HG03045 (cell line): ENCODE results near the gene B3GNT4.
"Not testable (repeated sequence)": the region's sequence is repeated elsewhere in the genome, so short reads cannot be mapped to it uniquely, and the experiment has no call there.

Source experiments
- ATAC-seq: cut with Tn5 transposase; IDR thresholded peaks from one replicate; pipeline ENCODE4 v1.9.1; 2021; ENCODE audit warnings: mild to moderate bottlenecking, moderate library complexity; ENCODE audit not compliant: unreplicated experiment

The B3GNT4 gene

DNA sequence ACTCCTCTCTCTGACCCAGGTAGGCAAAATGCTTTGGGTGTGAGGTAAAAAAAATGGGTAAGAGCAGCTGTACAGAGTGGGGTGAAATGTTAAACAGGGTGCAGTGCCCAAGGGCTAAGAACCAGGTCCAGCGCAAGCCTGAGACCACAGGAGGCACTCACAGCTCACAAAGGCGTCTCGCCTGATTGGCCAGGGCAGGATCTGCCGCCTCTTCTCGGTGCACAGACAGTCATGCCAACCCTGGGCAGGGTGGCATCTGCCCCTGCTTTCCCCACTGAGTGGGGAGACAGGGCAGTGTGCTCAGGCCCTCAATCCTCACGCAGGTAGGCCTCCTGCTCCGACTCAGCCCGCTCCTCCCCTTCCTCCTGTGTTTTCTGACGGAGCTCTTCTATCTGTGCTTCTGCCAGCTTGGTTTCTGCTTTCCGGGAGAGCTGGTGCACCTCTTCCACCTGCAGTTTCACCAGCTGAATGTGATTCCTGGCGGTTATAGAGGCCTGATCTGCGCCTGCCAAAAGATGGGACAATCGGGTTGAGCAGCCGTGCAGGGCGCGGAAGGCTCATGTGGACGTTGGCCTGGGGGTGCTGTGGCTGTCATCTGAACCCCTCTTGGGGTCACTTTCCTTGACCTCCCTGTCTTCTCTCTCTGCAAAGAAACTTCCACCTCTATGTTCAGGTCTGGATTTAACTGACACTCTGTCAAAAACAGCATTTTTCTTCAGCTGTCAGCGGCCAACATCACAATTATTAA, 4.7 kb downstream of the B3GNT4 start:
- no peak for ATAC-seq

DNA sequence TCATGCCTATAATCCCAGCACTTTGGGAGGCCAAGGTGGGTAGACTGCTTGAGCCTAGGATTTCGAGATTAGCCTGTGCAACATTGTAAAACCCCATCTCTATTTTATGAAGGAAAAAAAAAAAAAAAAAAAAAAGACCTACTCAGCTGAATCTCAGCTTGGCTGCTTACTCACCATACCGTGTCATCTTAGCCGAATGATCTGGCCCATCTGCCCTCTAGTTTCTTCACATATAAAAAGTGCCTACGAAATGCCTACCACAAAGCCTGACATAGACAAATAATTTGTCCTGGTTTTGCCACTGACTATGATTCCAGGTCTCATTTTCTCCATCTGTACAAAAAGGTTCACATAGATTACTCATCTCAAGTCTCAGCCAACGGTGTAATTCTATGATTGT, 12.3 kb downstream of the B3GNT4 start:
- ATAC-seq: no peak

DNA sequence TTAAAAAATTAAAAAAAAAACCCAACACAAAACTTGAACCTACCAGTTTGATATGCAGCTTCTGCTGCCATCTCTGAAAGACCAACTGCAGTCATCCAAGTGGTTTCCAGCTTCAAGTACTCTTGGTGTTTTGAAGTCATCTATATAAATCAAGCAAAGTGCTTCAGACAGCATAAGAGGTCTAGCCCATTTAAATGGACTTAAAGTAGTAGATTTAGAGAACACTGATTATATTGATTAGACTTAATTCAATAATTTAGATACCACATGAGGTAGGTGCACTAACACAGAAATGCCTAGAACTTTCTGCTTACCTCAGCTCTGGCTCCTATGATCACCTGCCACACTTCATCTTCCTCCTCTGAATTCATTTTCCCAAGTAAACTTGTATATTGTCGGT, 12.9 kb downstream of the B3GNT4 start:
- no peak for ATAC-seq

GRCh38 chr12:122225683-122226365, 22.3 kb downstream of the B3GNT4 start, which contains the start of gene DIABLO:
Gene DIABLO, minus strand, starts transcription at chr12:122226052. Its CDS starts 38 bp downstream, at chr12:122226014.
- ATAC-seq: peak; percentile 89

GRCh38 chr12:122226366-122227125, 23.0 kb downstream of the B3GNT4 start:
- peak; percentile 46 for ATAC-seq

GRCh38 chr12:122227341-122227740, 23.8 kb downstream of the B3GNT4 start:
- ATAC-seq: no peak

- no peak for ATAC-seq
Observed at GRCh38 chr12:122228092-122228491, 24.6 kb downstream of the B3GNT4 start.

GRCh38 chr12:122230798-122231197, 27.3 kb downstream of the B3GNT4 start:
- ATAC-seq: no peak

DNA sequence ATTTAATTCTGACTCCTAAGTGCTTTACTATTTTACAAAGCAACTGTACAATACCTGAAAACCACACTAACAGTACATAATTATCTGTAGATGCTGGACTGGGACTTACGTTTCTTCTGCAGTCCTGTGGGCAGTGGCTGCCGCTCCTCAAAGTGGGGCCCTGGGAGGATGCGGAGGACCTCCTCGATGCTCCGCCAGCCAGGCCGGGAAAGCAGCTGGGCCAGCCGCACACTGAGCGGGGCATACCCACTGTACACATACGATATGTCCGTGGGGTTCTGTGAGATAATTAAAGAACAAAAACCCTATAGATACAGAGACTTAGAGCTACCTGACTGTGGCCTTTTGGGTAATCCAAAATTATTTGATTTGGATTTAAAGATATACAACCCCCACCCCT, 29.2 kb downstream of the B3GNT4 start:
- ATAC-seq: no peak

DNA sequence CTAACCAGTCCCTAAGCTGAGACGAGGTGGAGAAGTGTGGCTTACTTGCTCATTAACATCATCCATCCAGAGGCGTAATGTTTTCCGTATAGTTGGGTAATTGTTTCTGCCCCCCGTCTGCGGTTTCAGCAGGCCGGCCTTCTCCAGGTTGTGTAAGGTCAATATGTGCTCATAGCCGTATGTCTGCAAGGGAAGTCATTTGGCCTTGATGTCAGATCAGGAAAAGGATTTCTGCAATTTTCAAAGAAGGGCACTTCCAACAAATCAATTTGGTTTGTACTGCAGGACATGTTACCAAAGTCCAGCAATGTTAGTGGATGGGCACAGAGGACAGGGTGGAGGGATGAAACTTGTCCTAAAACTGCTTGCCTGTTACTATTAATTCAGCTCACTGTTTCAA, 32.2 kb downstream of the B3GNT4 start:
- no peak for ATAC-seq

GRCh38 chr12:122238861-122239260, 35.4 kb downstream of the B3GNT4 start:
- ATAC-seq: no peak

- ATAC-seq: no peak
Observed at GRCh38 chr12:122243965-122244364, 40.5 kb downstream of the B3GNT4 start.

DNA sequence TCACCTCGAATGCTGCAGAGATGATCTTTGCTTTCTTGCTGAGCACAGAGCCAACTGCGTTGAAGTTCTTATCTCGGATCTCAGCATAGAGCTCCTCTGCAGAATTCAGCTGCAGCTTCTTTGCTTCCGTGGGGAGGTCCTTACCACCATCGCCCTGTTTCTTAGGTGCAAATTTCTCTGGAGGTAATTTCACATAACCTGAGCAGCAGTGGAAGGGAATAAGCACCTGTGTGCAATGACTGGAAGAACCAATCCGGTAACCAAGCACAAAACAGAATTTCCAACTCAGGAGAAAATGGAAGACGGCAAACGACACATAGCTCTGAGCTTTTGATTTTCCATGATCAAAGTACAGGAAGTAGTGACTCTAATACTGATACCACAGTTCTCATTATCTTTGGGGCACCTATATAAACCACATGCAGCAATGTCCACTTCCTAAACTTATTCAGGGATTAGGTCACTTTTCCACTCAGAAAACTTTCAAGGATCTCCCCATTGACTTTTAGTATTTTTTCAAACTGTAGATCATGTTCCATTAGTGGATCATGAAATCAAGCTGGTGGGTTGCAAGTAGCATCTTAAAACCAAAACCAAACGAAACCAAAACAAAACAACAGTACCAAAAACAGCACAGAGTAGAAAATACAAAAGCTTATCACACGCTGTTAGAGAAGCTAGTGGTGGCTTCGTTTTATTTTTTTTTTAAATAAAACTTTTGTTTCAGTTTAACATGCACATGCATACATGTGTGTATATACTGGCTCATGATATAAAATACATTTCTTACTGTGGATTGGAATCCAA, 41.3 kb downstream of the B3GNT4 start:
- no peak for ATAC-seq

- no peak for ATAC-seq
Observed at GRCh38 chr12:122245553-122245952, 42.0 kb downstream of the B3GNT4 start.

- ATAC-seq: no peak
Observed at GRCh38 chr12:122250047-122250446, 46.5 kb downstream of the B3GNT4 start.

DNA sequence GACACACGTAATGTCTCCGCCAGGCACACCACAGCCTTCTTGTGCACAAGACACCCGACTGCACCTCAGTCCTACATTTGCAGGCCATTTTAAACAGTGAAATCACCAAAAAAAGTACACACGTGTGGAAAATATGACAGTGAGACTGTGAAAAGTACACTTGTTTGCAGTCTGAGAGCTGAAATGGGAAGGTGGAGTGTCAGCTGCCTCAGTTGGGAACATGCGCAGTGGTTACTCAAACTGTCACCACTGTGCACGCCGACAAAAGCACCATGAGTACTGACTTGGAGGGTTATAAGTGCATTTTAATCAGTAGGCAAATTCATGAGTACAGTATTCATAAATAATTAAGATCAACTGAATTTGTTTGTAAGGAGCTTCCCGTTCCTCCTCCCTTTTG, 47.0 kb downstream of the B3GNT4 start:
- no peak for ATAC-seq

GRCh38 chr12:122258462-122258861, 55.0 kb downstream of the B3GNT4 start:
- not testable (repeated sequence) for ATAC-seq
